T follicular helper cell (primary cell): ENCODE measurements around the gene IFNGR1.
"Not testable (repeated sequence)": the region's sequence is repeated elsewhere in the genome, so short reads cannot be mapped to it uniquely, and the experiment has no call there.

ENCODE experiments used
- DNase-seq: peaks from one replicate; pipeline ENCODE4 v3.0.0-alpha.2; 2020; ENCODE audit warnings: low read depth

Gene IFNGR1

GRCh38 chr6:137236581-137237355, 17.6 kb upstream of the IFNGR1 start:
- DNase-seq = no peak

DNA sequence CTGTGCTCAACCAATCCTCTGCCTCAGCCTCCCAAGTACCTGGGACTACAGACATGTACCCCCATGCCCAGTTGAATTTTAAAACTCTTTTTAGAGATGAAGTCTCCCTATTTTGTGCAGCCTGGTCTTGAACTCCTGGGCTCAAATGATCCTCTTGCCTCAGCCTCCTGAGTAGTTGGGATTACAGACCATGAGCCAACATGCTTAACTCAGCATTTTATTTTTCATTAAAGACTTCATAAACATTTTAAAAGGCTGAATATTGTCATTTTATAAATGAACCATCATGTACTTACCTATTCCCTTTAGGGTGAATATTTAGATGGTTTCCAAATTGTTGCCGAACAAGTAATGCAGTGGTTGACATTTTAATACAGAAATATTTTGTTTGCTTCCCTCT, 16.5 kb upstream of the IFNGR1 start:
- no peak for DNase-seq

- no peak for DNase-seq
Measured at GRCh38 chr6:137233911-137234863, 15.0 kb upstream of the IFNGR1 start.

GRCh38 chr6:137231895-137232294, 12.7 kb upstream of the IFNGR1 start:
- no peak for DNase-seq

- no peak for DNase-seq
Measured at GRCh38 chr6:137230956-137231555, 11.9 kb upstream of the IFNGR1 start.

DNA sequence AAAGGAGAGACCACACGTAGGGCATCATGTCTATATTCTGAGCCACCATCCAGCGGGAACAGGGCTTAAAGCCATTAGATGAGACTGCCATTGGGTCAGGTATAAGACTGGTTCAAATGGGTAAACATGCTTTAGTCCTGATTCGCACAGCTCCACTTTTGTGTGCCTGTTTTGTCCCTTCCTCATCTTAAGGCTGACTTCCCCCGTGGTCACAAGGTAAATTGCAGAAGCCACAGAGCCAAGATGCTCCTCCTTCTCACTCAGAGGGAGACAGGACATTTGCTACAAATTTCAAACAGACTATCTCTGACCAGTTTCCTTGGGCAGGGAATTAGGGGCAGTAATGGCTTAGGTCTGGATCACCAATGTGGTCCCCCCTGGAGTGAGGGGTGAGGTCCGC, 11.4 kb upstream of the IFNGR1 start:
- no peak for DNase-seq

DNA sequence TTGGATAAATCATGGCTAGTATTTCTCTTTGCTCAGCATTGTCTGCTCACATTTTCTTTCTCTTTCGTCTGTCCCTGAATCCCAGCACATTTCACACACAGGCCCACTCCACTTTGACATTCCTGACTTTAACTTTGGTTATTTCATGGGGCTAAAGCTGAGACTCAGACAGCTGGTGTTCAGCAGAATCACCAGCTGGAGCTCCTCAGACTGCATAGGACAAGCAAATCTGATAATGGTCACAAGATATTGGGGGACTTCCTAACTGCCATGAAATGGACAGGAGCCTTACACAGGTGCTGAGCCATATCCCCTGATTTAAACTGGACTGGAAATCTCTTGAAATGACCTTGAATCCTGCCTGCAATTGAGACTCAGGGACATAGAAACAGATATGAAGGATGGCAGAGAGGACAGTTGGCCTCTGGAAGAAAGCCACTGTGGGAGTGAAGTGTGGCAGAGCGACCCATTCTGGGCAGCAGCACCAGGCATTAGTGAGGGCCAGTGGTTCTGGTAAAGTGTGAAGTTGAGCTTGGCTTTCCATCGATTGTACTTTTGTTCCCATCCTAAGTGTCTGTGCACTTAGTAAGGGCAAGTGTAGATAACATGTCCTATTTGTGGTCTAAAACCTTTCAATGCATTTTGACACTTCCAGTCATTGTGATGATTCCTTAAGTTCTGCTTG, 10.0 kb upstream of the IFNGR1 start:
- no peak for DNase-seq

DNA sequence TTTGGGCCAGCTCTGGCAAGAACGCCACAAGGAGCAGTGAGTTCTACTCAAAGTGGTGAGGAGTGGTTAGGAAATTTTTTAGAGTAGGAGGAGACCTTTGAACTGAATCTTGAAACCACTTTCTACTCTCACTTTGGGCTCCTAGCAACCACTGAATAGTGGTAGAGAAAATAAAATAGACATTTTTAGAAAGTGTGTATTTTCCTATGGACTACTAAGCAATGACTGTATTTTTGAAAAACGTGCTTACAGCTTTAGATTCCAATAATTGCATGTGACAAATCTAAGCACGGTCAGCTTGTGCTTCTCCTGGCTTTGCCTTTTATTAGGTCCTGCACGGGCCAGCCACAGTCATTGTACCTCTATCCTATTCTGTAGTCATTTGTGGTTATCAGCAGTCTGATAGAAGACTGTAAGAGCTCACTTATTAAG, 8.7 kb upstream of the IFNGR1 start:
- no peak for DNase-seq

DNA sequence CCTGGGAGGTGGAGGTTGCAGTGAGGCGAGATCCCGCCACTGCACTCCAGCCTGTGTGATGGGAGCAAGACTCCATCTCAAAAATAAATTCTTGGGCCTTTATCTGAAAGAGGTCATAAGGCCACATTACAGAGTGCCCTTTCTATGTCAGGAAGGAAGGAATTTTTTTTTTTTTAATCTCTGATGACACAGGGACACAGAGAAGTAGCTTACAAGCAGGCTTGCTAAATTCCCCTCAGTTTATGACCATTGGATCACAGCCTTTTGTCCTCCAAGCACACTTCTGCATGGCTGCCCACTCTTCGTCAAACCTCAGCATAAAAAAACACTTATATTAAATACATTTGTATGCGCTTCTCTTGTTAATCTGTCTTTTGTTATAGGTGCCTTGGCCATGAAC, 7.5 kb upstream of the IFNGR1 start:
- DNase-seq = no peak

GRCh38 chr6:137224799-137225198, 5.6 kb upstream of the IFNGR1 start:
- DNase-seq = no peak

GRCh38 chr6:137223370-137224131, 4.4 kb upstream of the IFNGR1 start:
- no peak for DNase-seq

DNA sequence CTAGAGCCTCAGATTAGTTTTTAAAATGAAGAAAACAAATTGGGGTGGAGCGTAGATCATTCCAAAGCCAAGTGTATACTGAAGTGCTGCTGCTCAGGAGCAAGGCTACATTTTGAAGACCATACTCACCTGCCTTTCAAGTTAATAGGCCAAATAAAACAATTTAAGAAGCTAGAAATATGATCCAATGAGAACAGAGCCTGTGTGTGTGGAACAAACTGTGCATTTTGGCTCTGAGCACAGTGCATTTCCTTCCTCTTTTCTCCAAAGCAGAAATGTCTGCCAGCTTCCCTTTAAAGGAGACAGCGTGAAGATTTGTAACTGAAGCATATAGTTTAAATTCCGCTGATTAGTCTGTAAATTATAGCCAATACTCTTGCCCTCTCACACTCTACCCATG, 3.2 kb upstream of the IFNGR1 start:
- no peak for DNase-seq

- DNase-seq = no peak
Measured at GRCh38 chr6:137219664-137220252, 573 bp upstream of the IFNGR1 start.

GRCh38 chr6:137218473-137218916, 690 bp downstream of the IFNGR1 start:
- peak; percentile 22 for DNase-seq

DNA sequence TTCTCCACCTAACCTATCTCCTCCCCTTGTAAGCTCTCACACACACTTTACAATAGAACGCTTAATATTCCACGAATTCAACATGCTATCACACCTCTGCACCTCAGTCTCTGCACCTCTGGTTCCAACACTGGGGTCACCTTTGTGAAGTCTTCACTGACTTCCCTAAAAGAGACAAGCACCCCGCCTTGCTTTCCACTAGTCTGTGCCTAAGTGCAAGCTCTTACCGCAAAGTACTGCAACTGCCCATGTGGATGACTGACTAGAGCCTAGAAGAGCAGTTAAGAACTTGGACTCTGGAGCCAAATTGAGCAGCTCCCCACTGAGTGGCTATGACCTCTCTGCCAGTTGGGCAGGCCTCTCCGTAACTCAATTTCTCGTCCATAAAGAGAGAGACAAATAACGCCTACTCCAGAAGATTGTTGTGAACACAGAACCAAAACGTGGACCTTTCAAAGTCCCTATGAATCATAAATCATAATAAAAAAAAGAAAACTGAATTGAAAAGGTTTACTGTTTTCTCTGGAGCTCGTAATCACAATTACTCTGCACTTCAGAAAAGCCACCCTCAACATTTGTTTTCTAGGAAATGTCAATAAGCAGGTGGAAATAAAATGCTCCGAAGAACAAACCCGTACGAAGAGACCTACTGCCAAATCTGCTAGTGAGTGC, 1.2 kb downstream of the IFNGR1 start:
- no peak for DNase-seq

DNA sequence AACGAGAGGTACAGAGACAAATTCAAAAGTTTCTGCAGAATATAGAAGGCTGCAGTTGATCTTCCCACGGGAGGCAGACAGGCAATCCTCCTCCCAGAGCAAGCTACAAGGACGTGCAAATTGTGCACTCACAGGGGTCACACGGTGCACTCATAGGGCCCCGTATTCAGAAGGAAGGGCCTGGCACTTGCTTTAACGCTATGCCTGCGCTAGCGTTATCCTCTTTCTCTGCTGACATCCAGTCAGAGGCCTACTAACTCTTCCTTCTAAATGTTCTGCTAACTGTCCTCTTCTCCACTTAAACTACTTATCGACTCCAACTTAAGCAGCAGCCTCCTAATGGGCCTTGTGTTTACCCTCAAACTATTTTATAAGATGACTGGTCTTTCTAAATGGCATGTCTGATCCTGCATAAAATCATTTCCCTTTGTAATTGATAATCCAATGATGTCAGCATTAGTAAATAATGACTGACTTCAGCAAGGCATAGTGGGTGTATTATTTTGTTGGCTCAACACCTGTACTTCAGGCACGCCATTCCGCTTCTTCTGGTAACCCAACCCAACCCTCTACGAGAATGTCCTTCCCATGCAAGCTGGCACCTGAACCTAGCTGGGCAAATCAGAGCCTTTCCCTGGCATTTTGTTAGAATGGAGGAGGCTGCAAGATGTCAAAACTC, 2.2 kb downstream of the IFNGR1 start:
- no peak for DNase-seq

DNA sequence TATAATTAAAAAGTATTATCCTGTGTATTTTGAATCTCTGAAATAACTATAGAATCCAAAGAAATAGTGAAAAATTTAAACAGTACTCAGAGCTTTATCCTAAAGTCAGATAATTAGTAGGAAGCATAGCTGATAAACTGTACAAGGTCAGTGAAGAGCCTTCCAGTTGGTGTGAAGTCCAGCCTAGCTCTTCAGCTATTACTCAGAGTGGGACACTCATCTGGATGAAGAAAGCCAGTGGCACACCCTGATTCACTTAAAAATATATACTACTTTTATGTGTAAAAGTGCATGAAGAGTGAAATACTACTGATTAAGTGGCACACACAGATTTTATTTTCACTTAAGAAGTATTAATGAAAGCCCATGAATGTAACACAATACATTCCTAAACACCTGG, 3.1 kb downstream of the IFNGR1 start:
- DNase-seq = no peak

GRCh38 chr6:137215630-137216029, 3.6 kb downstream of the IFNGR1 start:
- DNase-seq = not testable (repeated sequence)

DNA sequence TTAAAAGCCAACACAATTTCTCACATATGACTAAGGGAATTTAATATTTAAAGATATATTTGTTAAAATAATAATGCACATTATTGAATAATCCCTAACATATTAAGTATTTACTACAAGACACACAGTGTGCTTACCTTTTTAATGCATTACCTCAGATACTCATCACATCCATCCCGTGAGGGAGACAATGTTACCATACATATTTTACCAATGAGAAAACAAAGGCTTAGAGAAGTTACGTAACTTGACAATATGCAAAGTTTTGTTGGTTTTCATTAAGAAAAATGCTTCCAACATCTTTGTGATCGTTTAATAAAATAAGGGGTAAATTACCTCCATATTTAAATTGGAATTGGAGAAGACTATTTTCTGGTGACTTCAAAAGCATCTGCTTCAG, 4.3 kb downstream of the IFNGR1 start:
- no peak for DNase-seq

DNA sequence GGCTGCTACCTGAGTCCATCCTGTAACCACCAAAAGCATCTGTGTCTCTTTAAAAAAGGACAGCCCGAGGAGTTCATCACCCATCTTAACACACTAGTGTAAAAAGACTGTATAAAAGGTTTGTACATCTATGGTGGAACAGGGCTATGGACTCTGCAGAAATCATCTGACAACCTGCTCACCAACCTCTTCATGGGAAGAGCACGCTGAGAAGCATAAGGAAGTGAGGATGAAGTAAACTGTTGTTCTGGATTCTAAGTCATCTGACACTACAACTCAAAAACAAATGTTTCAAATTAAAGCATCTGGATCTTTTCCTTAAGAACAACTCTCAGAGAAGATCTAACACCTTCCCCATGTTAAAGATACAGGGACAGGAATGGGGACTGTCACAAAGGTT, 5.4 kb downstream of the IFNGR1 start:
- no peak for DNase-seq
